ENCODE results near the gene MAPK12. TPM values are rescaled to one million over a fixed set of nuclear protein-coding genes. Genes with fewer than 3 reads are reported as not detected.
A peak's percentile ranks its signal among the peaks of the same experiment; 100 is the strongest.

The MAPK12 gene
- total RNA-seq, 1 experiment from 2014 or later = 74.6 TPM

- no TSS peak for BruUV-seq (replicated peaks)
- Histone ChIP-seq H3K4me3 (ENCODE audit: low read depth in 2 of 2, low read length in 2 of 2) (peak overlapping the region; percentile 60 to 70), H3K4me1 (ENCODE audit: control insufficient read depth, insufficient read depth, low read length) (peaks cover 33% of the 10 kb centered on the region), H3K27me3 (ENCODE audit: control insufficient read depth, insufficient read depth, low read length) (no peaks in the 10 kb centered on the region), H3K27ac (ENCODE audit: low read length) (peak overlapping the region; percentile 86), H3K9me3 (ENCODE audit: control insufficient read depth, insufficient read depth, low read depth, low read length) (no peaks in the 10 kb centered on the region), H3K36me3 (ENCODE audit: control insufficient read depth, insufficient read depth, low read length) (no peaks in the 10 kb centered on the region; the same call in 1 of the 2 replicates)
- no peak for DNase-seq (ENCODE audit: low read depth, low spot score)
- TF ChIP-seq SIN3A (IDR thresholded peaks at IDR 0.05; ENCODE audit: borderline replicate concordance, insufficient read depth, low read depth, low read length) = peak; percentile 22; the same call in 1 of the 2 replicates
- TF ChIP-seq, protein P1, sequence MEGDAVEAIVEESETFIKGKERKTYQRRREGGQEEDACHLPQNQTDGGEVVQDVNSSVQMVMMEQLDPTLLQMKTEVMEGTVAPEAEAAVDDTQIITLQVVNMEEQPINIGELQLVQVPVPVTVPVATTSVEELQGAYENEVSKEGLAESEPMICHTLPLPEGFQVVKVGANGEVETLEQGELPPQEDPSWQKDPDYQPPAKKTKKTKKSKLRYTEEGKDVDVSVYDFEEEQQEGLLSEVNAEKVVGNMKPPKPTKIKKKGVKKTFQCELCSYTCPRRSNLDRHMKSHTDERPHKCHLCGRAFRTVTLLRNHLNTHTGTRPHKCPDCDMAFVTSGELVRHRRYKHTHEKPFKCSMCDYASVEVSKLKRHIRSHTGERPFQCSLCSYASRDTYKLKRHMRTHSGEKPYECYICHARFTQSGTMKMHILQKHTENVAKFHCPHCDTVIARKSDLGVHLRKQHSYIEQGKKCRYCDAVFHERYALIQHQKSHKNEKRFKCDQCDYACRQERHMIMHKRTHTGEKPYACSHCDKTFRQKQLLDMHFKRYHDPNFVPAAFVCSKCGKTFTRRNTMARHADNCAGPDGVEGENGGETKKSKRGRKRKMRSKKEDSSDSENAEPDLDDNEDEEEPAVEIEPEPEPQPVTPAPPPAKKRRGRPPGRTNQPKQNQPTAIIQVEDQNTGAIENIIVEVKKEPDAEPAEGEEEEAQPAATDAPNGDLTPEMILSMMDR (IDR thresholded peaks at IDR 0.05) = no peak
- ChIA-PET POLR2A (no interaction called here), CTCF (interaction anchor here (0.6 kb wide), 1 partner anchor 14 kb away, joined by 5 read pairs; no protein-coding TSS in a partner anchor)
- intact Hi-C loops (cut with micrococcal nuclease; ENCODE audit: unreplicated experiment) (no loop called here), in situ Hi-C loops (cut with HindIII; ENCODE audit: low pct_unique_long_range_greater_than_20kb, low sequenced_read_pairs) (no loop called here)
- ATAC-seq = peak; percentile 70
Observed at GRCh38 chr22:50260801-50261614, 475 bp downstream of the MAPK12 start.

DNA sequence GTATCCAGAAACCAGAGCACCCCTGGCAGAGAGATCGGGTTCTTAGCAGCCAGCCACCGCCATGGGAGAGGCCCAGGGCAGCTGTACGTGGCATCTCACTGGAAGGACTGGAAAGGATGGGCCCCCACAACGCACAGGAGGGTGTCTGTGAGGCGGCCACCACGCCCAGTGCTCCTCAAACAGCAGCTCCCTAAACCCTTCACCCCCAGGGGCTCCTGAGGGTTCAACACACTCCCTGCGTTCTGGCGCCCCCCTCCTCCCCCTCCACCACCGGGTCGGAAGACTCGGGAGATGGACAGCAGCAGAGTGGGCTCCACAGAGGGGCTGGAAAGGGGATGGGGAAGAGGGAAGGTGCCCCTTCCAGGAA, 1.1 kb downstream of the MAPK12 start:
- peak overlapping the region; percentile 86 for H3K27ac ChIP-seq (ENCODE audit: low read length)
- H3K36me3 ChIP-seq (ENCODE audit: control insufficient read depth, insufficient read depth, low read length) = no peaks in the 10 kb centered on the region; the same call in 1 of the 2 replicates
- in situ Hi-C loops (cut with HindIII; ENCODE audit: low pct_unique_long_range_greater_than_20kb, low sequenced_read_pairs) (no loop called here), intact Hi-C loops (cut with micrococcal nuclease; ENCODE audit: unreplicated experiment) (no loop called here)
- peak overlapping the region; percentile 60 to 70 for H3K4me3 ChIP-seq (ENCODE audit: low read depth in 2 of 2, low read length in 2 of 2)
- BruUV-seq (replicated peaks) = no TSS peak
- ATAC-seq (no peak), DNase-seq (ENCODE audit: low read depth, low spot score) (no peak)
- ChIA-PET POLR2A (no interaction called here), CTCF (interaction anchor here (0.6 kb wide), 1 partner anchor 13 kb away, joined by 5 read pairs; no protein-coding TSS in a partner anchor)
- H3K4me1 ChIP-seq (ENCODE audit: control insufficient read depth, insufficient read depth, low read length) = peaks cover 33% of the 10 kb centered on the region
- TF ChIP-seq, protein P1 (IDR thresholded peaks at IDR 0.05) = no peak
- no peak for TF ChIP-seq TCF7L2 (IDR thresholded peaks at IDR 0.05; ENCODE audit: low read depth, low read length)
- TF ChIP-seq, protein P2, sequence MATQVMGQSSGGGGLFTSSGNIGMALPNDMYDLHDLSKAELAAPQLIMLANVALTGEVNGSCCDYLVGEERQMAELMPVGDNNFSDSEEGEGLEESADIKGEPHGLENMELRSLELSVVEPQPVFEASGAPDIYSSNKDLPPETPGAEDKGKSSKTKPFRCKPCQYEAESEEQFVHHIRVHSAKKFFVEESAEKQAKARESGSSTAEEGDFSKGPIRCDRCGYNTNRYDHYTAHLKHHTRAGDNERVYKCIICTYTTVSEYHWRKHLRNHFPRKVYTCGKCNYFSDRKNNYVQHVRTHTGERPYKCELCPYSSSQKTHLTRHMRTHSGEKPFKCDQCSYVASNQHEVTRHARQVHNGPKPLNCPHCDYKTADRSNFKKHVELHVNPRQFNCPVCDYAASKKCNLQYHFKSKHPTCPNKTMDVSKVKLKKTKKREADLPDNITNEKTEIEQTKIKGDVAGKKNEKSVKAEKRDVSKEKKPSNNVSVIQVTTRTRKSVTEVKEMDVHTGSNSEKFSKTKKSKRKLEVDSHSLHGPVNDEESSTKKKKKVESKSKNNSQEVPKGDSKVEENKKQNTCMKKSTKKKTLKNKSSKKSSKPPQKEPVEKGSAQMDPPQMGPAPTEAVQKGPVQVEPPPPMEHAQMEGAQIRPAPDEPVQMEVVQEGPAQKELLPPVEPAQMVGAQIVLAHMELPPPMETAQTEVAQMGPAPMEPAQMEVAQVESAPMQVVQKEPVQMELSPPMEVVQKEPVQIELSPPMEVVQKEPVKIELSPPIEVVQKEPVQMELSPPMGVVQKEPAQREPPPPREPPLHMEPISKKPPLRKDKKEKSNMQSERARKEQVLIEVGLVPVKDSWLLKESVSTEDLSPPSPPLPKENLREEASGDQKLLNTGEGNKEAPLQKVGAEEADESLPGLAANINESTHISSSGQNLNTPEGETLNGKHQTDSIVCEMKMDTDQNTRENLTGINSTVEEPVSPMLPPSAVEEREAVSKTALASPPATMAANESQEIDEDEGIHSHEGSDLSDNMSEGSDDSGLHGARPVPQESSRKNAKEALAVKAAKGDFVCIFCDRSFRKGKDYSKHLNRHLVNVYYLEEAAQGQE (IDR thresholded peaks at IDR 0.05; ENCODE audit: insufficient read depth in 1 of 2, low read depth in 2 of 2, low read length in 1 of 2) = no peak
- no peak for TF ChIP-seq POLR2AphosphoS5 (IDR thresholded peaks at IDR 0.05; ENCODE audit: low read depth, low read length)
- TF ChIP-seq SIN3A (IDR thresholded peaks at IDR 0.05; ENCODE audit: borderline replicate concordance, insufficient read depth, low read depth, low read length) = no peak
- H3K9me3 ChIP-seq (ENCODE audit: control insufficient read depth, insufficient read depth, low read depth, low read length) = no peaks in the 10 kb centered on the region
- H3K27me3 ChIP-seq (ENCODE audit: control insufficient read depth, insufficient read depth, low read length) = no peaks in the 10 kb centered on the region
